WI38 (cell line): Measurements from ENCODE around the gene RASA4B.
"Not testable (repeated sequence)": the region's sequence is repeated elsewhere in the genome, so short reads cannot be mapped to it uniquely, and the experiment has no call there.

ENCODE experiments used
- H3K4me3 ChIP-seq: 2 replicates; pipeline ENCODE4 v1.5.1; 2011; ENCODE audit warnings: low read depth, mild to moderate bottlenecking, control low read depth, low read length

RASA4B gene

GRCh38 chr7:102511860-102512522 lies 5.6 kb downstream of the RASA4B start:
- H3K4me3 ChIP-seq = not testable (repeated sequence)

GRCh38 chr7:102510575-102510974 lies 7.0 kb downstream of the RASA4B start:
- H3K4me3 ChIP-seq = not testable (repeated sequence)

GRCh38 chr7:102507410-102508088 lies 10.0 kb downstream of the RASA4B start:
- H3K4me3 ChIP-seq = not testable (repeated sequence)

GRCh38 chr7:102505298-102506185 lies 12.0 kb downstream of the RASA4B start:
- H3K4me3 ChIP-seq = not testable (repeated sequence)

- H3K4me3 ChIP-seq = not testable (repeated sequence)
Observed at GRCh38 chr7:102503141-102503540, 14.4 kb downstream of the RASA4B start.

GRCh38 chr7:102498321-102498720 lies 19.3 kb downstream of the RASA4B start:
- H3K4me3 ChIP-seq = not testable (repeated sequence)

- H3K4me3 ChIP-seq = not testable (repeated sequence)
Observed at GRCh38 chr7:102497308-102497707, 20.3 kb downstream of the RASA4B start.

GRCh38 chr7:102496861-102497260 lies 20.7 kb downstream of the RASA4B start:
- not testable (repeated sequence) for H3K4me3 ChIP-seq

GRCh38 chr7:102494473-102495149 lies 23.0 kb downstream of the RASA4B start:
- H3K4me3 ChIP-seq = not testable (repeated sequence)

GRCh38 chr7:102494026-102494425 lies 23.6 kb downstream of the RASA4B start:
- H3K4me3 ChIP-seq = not testable (repeated sequence)

- H3K4me3 ChIP-seq = not testable (repeated sequence)
Observed at GRCh38 chr7:102493220-102493935, 24.2 kb downstream of the RASA4B start.

- H3K4me3 ChIP-seq = not testable (repeated sequence)
Observed at GRCh38 chr7:102490529-102491075, 27.0 kb downstream of the RASA4B start.

- H3K4me3 ChIP-seq = not testable (repeated sequence)
Observed at GRCh38 chr7:102484317-102484716, 33.3 kb downstream of the RASA4B start.

- not testable (repeated sequence) for H3K4me3 ChIP-seq
Observed at GRCh38 chr7:102481962-102482361, 35.6 kb downstream of the RASA4B start.
